Liver (tissue), 3 donors: ENCODE results near the gene PGBD2.

ENCODE experiments used
- CTCF ChIP-seq: fragments of 150-350 bp; IDR thresholded peaks from 2 replicates; pipeline ENCODE4 v1.5.1; 2017; ENCODE audit warnings: improper control_type of control experiment, low read depth, low read length; ENCODE audit not compliant: missing input control
- EGR1 ChIP-seq, 2 donors: IDR thresholded peaks; 2 replicates each; pipeline ENCODE4 v1.6.1; 2016 to 2018; ENCODE audit warnings: antibody characterized with exemption in 2 of 2, low read depth in 2 of 2
- GABPA ChIP-seq, 2 donors: IDR thresholded peaks in 1 of 2; conservative IDR thresholded peaks in 1 of 2; 2 replicates each; pipeline ENCODE4 v1.6.1; 2016; ENCODE audit warnings: antibody characterized with exemption in 2 of 2, mild to moderate bottlenecking in 1 of 2, moderate library complexity in 1 of 2
- JUND ChIP-seq, 2 donors: IDR thresholded peaks; 2 replicates each; pipeline ENCODE4 v1.6.1; 2016; ENCODE audit warnings: antibody characterized with exemption in 2 of 2
- MAX ChIP-seq: IDR thresholded peaks from 2 replicates; pipeline ENCODE4 v1.6.1; 2016; ENCODE audit warnings: antibody characterized with exemption
- RAD21 ChIP-seq, 2 donors: IDR thresholded peaks; 2 replicates each; pipeline ENCODE4 v1.6.1; 2016; ENCODE audit warnings: antibody characterized with exemption in 2 of 2, mild to moderate bottlenecking in 2 of 2
- REST ChIP-seq: IDR thresholded peaks from 2 replicates; pipeline ENCODE4 v1.6.1; 2016; ENCODE audit warnings: antibody characterized with exemption, mild to moderate bottlenecking
- RXRA ChIP-seq, 2 donors: IDR thresholded peaks; 2 replicates each; pipeline ENCODE4 v1.6.1; 2017 to 2018; ENCODE audit warnings: antibody characterized with exemption in 2 of 2, mild to moderate bottlenecking in 1 of 2
- SP1 ChIP-seq: IDR thresholded peaks from 2 replicates; pipeline ENCODE4 v1.6.1; 2018; ENCODE audit warnings: antibody characterized with exemption, mild to moderate bottlenecking
- TAF1 ChIP-seq: conservative IDR thresholded peaks from 2 replicates; pipeline ENCODE4 v1.6.1; 2016; ENCODE audit warnings: antibody characterized with exemption, mild to moderate bottlenecking
- YY1 ChIP-seq: IDR thresholded peaks from 2 replicates; pipeline ENCODE4 v1.6.1; 2016; ENCODE audit warnings: antibody characterized with exemption, mild to moderate bottlenecking
- ZBTB33 ChIP-seq: IDR thresholded peaks from 2 replicates; pipeline ENCODE4 v1.6.1; 2016; ENCODE audit warnings: antibody characterized with exemption
- donor health status: healthy.
- donor health status: healthy.

GRCh38 chr1:248904437-248905216 lies 1.4 kb upstream of the PGBD2 start:
- TF ChIP-seq CTCF, result no peak
- no peak for TF ChIP-seq YY1
- no peak for TF ChIP-seq JUND (IDR thresholded peaks at IDR 0.05)
- TF ChIP-seq TAF1, result no peak
- TF ChIP-seq RAD21 (IDR thresholded peaks at IDR 0.05), result no peak
- no peak for TF ChIP-seq SP1
- no peak for TF ChIP-seq REST
- TF ChIP-seq MAX, result no peak
- TF ChIP-seq ZBTB33, result no peak
- TF ChIP-seq EGR1 (IDR thresholded peaks at IDR 0.05; ENCODE audit: low read depth in 2 of 2), result no peak
- TF ChIP-seq GABPA (IDR thresholded peaks at IDR 0.05 in 1 of 2, conservative IDR thresholded peaks at IDR 0.05 in 1 of 2), result no peak
- TF ChIP-seq RXRA (IDR thresholded peaks at IDR 0.05), result no peak
